T-helper 17 cell (primary cell): ENCODE data around the gene S100P. TPM values are rescaled to one million over a fixed set of nuclear protein-coding genes. Genes with fewer than 3 reads are reported as not detected.
"Not testable (repeated sequence)": the region's sequence is repeated elsewhere in the genome, so short reads cannot be mapped to it uniquely, and the experiment has no call there.

ENCODE experiments used
- ATAC-seq: fragments of 150-1000 bp; cut with Tn5 transposase; 2 replicates; pipeline ENCODE4 v1.10.0; 2021; ENCODE audit warnings: mild to moderate bottlenecking, moderate library complexity
- DNase-seq, 3 donors: peaks; one replicate each; pipeline versions ENCODE4 v3.0.0 to v3.0.0-alpha.2; 2020 to 2021
- H3K9me3 ChIP-seq: one replicate; pipeline ENCODE4 v1.7.0; 2013; ENCODE audit warnings: low read length, mild to moderate bottlenecking; ENCODE audit not compliant: control insufficient read depth, poor library complexity, severe bottlenecking
- H3K27ac Mint-ChIP-seq: one replicate; pipeline ENCODE4 v1.8.0; 2022; ENCODE audit warnings: mild to moderate bottlenecking, moderate library complexity, mixed read lengths
- H3K27me3 Mint-ChIP-seq: one replicate; pipeline ENCODE4 v1.8.0; 2022; ENCODE audit warnings: mixed read lengths
- H3K36me3 Mint-ChIP-seq: one replicate; pipeline ENCODE4 v1.8.0; 2022; ENCODE audit warnings: low read depth, mixed read lengths
- H3K4me1 Mint-ChIP-seq: one replicate; pipeline ENCODE4 v1.8.0; 2022; ENCODE audit warnings: mild to moderate bottlenecking, mixed read lengths
- H3K4me3 Mint-ChIP-seq: one replicate; pipeline ENCODE4 v1.8.0; 2022; ENCODE audit warnings: mild to moderate bottlenecking, moderate library complexity, mixed read lengths
- total RNA-seq, 4 donors: library from RNA in 2 of 4; stranded (reverse) in 2 of 4; gene quantifications; one replicate each; pipeline ENCODE4 v1.2.3 and lab custom pipeline; 2022 to 2026

S100P gene
- total RNA-seq, 2 donors from 2014 or later = 2.1 to 3.8 TPM

DNA sequence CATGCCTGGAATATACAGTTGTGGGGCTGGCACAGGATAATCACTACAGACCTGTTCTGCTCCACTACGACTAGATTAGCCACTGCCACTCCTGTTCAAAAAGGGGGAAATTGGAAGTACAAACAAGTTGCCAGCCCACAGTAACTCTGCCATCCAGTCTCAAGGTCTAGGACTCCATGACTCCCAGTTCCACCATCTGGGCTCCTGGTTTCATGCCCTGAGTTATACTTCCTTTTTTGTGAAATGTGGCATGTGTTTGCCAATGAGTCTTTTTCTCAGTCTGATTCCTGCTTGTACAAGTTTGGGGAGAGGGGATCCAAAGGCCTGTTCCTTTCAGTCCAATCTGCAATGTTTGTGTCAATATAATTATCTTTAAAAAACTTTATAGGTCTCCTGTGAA, 21.3 kb downstream of the S100P start:
- peaks cover 7% of the 10 kb centered on the region for H3K36me3 Mint-ChIP-seq
- H3K4me1 Mint-ChIP-seq = peaks cover 20% of the 10 kb centered on the region
- peak overlapping the region; percentile 3 for H3K4me3 Mint-ChIP-seq
- H3K27ac Mint-ChIP-seq = peak overlapping the region; percentile 98
- no peak for DNase-seq
- no peak for ATAC-seq
- H3K27me3 Mint-ChIP-seq = no peaks in the 10 kb centered on the region
- H3K9me3 ChIP-seq = no peaks in the 10 kb centered on the region

DNA sequence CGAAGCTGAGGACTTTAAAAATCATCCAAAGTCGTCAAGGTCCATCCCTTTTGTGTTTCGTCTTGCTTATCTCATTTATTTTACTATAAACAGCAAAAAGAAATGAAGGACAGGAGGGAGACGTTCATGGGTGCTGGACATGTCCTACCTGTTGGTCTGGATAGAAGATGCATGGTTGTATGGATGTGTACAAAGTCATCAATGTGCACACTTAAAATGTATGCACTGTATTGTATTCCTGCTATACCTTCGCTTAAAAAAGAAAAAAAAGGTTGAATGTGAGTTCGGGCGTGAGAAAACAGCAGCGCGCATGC, 22.0 kb downstream of the S100P start:
- ATAC-seq = no peak
- DNase-seq = no peak
- H3K4me1 Mint-ChIP-seq = peaks cover 22% of the 10 kb centered on the region
- H3K36me3 Mint-ChIP-seq = peaks cover 7% of the 10 kb centered on the region
- no peaks in the 10 kb centered on the region for H3K9me3 ChIP-seq
- peak overlapping the region; percentile 98 for H3K27ac Mint-ChIP-seq
- peak overlapping the region; percentile 98 for H3K4me3 Mint-ChIP-seq
- H3K27me3 Mint-ChIP-seq = no peaks in the 10 kb centered on the region

DNA sequence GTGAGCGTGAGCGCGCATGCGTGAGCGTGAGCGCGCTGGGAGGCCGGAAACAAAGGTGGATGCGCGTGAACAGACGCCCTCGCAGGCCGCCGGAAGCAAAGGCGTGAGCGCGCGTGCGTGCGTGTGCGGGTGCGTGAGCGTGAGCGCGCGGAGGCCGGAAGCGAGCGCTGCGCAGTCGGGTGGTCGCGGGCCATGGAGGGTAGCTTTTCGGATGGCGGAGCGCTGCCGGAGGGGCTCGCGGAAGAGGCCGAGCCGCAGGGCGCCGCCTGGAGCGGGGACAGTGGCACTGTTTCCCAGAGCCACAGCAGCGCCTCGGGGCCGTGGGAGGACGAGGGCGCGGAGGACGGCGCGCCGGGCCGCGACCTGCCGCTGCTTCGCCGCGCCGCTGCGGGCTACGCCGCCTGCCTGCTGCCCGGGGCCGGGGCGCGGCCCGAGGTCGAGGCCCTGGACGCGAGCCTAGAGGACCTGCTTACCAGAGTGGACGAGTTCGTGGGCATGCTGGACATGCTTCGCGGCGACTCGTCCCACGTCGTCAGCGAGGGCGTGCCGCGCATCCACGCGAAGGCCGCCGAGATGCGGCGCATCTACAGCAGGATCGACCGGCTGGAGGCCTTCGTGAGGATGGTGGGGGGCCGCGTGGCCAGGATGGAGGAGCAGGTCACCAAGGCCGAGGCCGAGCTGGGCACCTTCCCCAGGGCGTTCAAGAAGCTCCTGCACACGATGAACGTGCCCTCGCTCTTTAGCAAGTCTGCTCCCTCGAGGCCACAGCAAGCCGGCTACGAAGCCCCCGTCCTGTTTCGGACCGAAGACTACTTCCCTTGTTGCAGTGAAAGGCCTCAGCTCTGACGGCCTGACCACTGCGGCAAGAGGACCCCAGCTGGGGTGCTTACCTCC, 22.6 kb downstream of the S100P start, which contains the start of gene BLOC1S4:
Gene BLOC1S4 (plus strand): TSS at position 157 of the 894 bp plus-strand sequence. CDS start 36 bp downstream, at position 193.
- H3K4me3 Mint-ChIP-seq = peak within 1 kb of the TSS; percentile 98
- no peaks in the 10 kb centered on the region for H3K9me3 ChIP-seq
- no peaks in the 10 kb centered on the region for H3K27me3 Mint-ChIP-seq
- ATAC-seq = peak; percentile 84
- DNase-seq = peak; percentile 82 to 88 (median 83)
- H3K36me3 Mint-ChIP-seq = peaks cover 7% of the 10 kb centered on the region
- H3K27ac Mint-ChIP-seq = peak within 1 kb of the TSS; percentile 98
- H3K4me1 Mint-ChIP-seq = peaks cover 22% of the 10 kb centered on the region

DNA sequence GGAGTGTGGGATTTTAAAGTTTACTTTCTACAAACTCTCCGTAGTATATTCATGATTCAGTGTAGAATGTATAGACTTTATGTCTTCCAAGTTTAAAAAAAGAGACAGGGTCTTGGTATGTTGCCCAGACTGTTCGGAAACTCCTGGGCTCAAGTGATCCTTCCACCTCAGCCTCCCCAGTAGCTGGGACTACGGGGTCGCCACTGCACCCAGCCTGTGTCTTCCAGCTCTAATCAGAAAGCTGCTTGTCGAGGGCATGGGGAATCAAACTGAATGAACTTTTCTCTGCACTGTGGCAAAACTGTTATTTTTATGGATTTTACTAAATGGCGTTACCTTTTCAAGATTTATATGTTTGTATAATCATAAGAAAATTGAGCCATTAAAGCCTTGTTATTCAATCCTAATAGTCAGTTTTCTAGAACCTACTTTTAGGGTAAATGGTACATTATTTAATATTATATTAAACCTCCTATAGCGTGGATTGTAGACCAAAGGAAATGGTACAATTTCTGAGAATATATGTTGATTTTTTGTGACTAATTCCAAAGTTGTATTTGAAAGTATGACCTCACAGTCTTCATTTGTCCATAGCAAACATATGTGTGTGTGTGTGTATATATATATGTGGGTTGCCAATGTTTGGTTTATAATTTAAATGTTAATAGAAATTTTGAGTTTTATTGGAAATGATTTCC, 23.4 kb downstream of the S100P start:
- no peak for DNase-seq
- H3K9me3 ChIP-seq = no peaks in the 10 kb centered on the region
- Mint-ChIP-seq H3K4me3 (peak overlapping the region; percentile 98), H3K4me1 (peaks cover 22% of the 10 kb centered on the region), H3K27ac (peak overlapping the region; percentile 98), H3K27me3 (no peaks in the 10 kb centered on the region), H3K36me3 (peaks cover 7% of the 10 kb centered on the region)
- ATAC-seq = no peak

DNA sequence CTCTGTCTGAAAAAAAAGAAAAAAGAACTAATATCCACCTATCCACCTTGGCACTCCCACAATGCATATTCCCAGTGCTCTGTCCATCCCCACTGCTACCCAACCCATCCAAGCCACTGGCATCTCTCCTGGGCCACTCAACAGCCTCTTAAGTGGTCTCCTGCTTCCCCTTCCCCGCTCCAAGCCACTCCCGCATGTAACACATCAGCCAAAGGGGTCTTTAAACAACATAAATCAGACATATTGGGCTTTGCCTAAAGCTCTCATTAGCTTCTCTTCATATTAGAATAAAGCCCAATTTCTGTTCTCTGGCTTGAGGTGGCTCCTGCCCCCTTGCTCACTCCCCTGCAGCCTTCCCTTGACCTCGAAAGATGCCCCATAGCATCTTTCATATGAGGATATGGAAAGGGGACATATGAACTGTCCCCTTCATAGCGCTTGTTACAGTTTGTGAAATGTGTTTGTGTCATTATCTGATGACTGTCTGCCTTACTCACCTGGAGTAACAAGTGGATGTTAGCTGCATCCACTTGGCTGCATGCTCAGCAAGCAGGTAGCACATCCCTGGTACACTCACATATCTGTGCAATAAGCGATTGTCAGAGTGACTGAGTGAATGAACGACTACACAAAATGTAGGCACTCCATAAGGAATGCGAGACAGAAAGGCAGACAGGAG, 25.4 kb downstream of the S100P start:
- peaks cover 7% of the 10 kb centered on the region for H3K36me3 Mint-ChIP-seq
- H3K9me3 ChIP-seq = no peaks in the 10 kb centered on the region
- DNase-seq (no peak), ATAC-seq (no peak)
- H3K4me3 Mint-ChIP-seq = peak overlapping the region; percentile 63
- peaks cover 22% of the 10 kb centered on the region for H3K4me1 Mint-ChIP-seq
- H3K27me3 Mint-ChIP-seq = no peaks in the 10 kb centered on the region
- peak overlapping the region; percentile 98 for H3K27ac Mint-ChIP-seq

DNA sequence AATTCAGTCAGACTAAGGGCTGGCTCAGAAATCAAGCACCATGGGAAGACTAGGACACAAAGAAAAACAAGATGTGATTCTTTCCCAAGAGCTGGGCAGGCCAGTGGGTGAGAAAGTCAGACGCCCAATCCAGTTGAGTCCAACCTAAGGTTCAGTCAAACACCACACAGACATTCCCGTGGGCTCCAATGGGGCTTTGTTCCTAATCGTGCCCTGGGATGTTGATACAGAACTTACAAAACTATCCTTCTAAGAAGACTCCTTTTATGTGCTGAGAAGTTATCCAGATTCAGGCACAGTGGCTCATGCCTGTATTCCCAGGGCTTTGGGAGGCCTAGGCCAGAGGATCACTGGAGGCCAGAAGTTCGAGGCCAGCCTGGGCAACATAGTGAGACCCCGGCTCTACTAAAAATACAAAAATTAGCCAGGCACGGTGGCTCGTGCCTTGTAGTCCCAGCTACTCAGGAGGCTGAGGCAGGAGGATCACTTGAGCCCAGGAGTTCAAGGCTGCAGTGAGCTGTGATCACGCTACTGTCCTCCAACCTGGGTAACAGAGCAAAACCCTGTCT, 26.0 kb downstream of the S100P start:
- Mint-ChIP-seq H3K4me3 (no peak overlapping the region), H3K27ac (peak overlapping the region; percentile 98)
- no peak for DNase-seq

DNA sequence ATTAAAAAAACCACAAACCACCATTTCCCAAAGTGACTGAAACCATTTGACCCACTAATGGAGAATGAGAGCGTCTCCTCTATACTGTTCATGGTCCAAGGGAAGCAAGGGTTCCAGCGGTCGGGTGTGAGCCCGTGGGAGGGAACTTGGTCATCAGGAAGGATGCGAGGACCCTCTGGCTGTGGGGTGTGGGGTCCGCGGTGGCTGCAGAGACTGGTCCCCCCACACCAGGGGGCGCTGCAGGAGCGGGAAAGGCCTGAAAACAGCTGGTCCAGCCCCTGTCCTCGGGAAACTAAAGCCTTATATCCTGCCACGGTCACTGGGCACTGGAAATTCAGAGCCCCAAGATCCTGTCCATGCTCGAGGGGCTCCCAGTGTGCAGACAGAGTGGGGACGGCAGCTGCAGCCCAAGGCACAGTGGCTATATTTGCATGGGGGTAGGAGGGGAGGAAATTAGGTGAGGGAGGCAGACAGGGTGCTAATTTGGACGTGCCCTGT, 26.6 kb downstream of the S100P start:
- Mint-ChIP-seq H3K27ac (peak overlapping the region; percentile 16), H3K4me3 (no peak overlapping the region), H3K27me3 (no peaks in the 10 kb centered on the region), H3K36me3 (peaks cover 7% of the 10 kb centered on the region), H3K4me1 (peaks cover 22% of the 10 kb centered on the region)
- no peaks in the 10 kb centered on the region for H3K9me3 ChIP-seq
- peak; percentile 43 for ATAC-seq
- peak; percentile 66 to 79 (median 77) for DNase-seq

More for the DNA sequence above, 26.0 kb downstream of the S100P start:
- no peaks in the 10 kb centered on the region for H3K9me3 ChIP-seq
- no peak for ATAC-seq
- Mint-ChIP-seq H3K36me3 (peaks cover 7% of the 10 kb centered on the region), H3K4me1 (peaks cover 22% of the 10 kb centered on the region), H3K27me3 (no peaks in the 10 kb centered on the region)

DNA sequence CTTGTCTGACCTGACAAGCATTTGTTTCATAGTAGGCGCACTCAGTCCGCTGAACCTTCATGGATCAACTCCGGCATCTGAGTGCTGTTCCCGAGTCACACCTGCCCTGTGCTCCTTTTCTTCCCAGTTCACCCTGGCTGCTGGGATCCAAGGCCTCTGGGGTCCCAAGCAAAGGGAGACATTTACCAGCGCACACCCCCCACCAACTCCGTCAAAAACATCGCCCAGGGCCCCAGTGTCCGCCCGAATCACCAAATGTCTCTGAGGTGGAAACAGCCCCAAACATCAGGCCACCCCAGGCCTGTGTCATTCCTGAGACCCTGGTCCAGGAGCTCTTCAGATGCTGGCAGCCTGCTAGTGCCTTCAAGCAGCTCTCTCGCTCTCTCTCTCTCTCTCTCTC, 27.4 kb downstream of the S100P start:
- H3K4me3 Mint-ChIP-seq = no peak overlapping the region

DNA sequence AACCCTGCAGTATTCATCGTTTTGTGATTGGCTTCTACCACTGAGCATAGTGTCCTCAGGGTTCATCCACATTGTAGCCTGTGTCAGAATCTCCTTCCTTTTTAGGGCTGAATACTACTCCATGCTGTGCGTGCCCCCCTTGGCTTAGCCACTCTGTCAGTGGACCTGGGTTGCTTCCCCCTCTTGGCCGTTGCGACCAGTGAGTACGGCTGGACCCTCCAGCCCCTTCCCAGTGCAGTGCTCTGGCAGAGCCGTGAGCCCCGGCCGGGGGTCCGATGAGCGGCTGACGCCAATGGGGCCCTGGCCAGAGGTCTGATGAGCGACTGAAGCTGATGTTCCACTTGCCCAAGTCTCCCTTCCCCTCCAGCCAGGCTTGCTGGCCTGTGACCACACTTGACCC, 29.2 kb downstream of the S100P start:
- no peaks in the 10 kb centered on the region for H3K27me3 Mint-ChIP-seq
- no peak for DNase-seq
- H3K9me3 ChIP-seq = no peaks in the 10 kb centered on the region
- no peak for ATAC-seq
- H3K36me3 Mint-ChIP-seq = peaks cover 4% of the 10 kb centered on the region
- H3K4me1 Mint-ChIP-seq = peaks cover 12% of the 10 kb centered on the region
- no peak overlapping the region for H3K27ac Mint-ChIP-seq
- no peak overlapping the region for H3K4me3 Mint-ChIP-seq

More for the DNA sequence above, 27.4 kb downstream of the S100P start:
- H3K4me1 Mint-ChIP-seq = peaks cover 14% of the 10 kb centered on the region
- no peak for DNase-seq
- no peak for ATAC-seq
- H3K27ac Mint-ChIP-seq = no peak overlapping the region
- no peaks in the 10 kb centered on the region for H3K27me3 Mint-ChIP-seq
- no peaks in the 10 kb centered on the region for H3K9me3 ChIP-seq
- H3K36me3 Mint-ChIP-seq = peaks cover 4% of the 10 kb centered on the region

DNA sequence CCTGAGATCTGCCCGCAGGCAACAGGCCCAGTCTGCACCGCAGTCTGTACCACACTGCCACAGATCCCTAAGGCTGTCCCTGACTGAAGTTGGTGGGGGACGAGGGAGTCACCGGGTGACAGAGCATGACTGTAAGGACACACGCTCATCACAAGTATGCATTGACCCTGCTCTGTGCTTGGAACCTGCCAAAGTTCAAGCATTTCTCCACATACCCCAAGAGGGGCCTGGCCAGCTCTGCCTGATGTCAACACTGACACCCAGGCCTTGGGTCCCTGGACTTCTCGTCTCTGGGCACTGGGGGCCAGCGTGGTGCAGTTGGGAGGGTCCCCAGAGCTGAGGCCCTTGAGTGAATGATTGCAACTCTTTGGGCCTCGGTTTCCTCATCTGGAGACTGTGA, 30.2 kb downstream of the S100P start:
- H3K9me3 ChIP-seq = no peaks in the 10 kb centered on the region
- Mint-ChIP-seq H3K27me3 (no peaks in the 10 kb centered on the region), H3K4me1 (peaks cover 12% of the 10 kb centered on the region), H3K27ac (no peak overlapping the region), H3K4me3 (no peak overlapping the region), H3K36me3 (peaks cover 3% of the 10 kb centered on the region)
- DNase-seq = no peak
- ATAC-seq = no peak

DNA sequence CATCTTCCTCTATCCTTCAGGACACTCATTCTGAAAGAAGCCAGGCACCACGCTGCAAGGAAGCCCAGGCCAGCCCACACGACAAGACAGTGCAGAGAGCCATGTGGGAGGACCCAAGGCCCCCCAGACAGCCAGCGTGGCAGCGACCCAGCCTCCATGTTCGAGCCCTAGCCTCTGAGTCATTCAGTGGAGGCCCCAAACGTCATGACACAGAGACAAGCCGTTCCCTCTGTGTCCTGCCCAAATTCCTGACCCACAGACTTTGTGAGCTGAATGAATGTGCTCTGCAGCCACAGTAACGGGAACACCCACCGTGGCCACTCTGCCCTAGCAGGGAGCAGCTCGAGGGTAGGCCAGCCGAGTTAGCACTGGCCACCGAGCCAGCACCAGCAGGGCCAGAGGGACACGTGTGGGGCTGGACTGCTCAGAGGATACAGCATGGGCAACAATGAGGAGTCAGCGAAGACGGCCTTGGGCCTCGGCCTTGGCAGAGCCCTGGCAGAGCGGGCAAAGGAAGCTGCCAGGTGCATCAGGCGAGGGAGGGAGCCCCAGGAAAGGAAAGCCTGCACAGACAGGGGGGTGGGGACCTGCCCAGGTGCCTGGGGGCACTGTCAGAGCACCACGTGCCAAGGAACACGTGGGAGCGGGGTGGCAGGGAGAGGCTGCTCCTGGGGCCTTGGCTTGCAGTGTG, 30.9 kb downstream of the S100P start:
- DNase-seq (no peak), ATAC-seq (no peak)
- H3K9me3 ChIP-seq = no peaks in the 10 kb centered on the region
- no peaks in the 10 kb centered on the region for H3K36me3 Mint-ChIP-seq
- no peaks in the 10 kb centered on the region for H3K27me3 Mint-ChIP-seq
- H3K27ac Mint-ChIP-seq = no peak overlapping the region
- H3K4me3 Mint-ChIP-seq = no peak overlapping the region
- H3K4me1 Mint-ChIP-seq = peaks cover 8% of the 10 kb centered on the region

DNA sequence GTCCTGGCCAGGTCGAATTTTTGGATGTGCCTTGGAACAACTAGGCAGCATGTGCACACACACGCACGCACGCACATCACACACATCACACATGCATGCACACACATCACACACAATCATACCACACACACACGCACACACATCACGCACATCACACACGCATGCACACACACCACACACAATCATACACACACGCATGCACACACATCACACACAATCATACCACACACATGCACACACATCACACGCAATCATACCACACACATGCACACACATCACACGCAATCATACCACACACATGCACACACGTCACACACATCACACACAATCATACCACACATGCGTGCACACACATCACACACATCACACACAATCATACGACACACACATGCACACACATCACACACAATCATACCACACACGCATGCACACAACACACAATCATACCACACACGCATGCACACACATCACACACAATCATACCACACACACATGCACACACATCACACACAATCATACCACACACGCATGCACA, 31.8 kb downstream of the S100P start:
- not testable (repeated sequence) for H3K9me3 ChIP-seq, H3K27ac Mint-ChIP-seq, H3K27me3 Mint-ChIP-seq, ATAC-seq, H3K4me1 Mint-ChIP-seq, DNase-seq, H3K36me3 Mint-ChIP-seq, H3K4me3 Mint-ChIP-seq
